HG02763 (cell line): Measurements from ENCODE around the gene C10orf90.

Experiments used
- ATAC-seq: cut with Tn5 transposase; IDR thresholded peaks from one replicate; pipeline ENCODE4 v1.9.1; 2021; ENCODE audit warnings: mild to moderate bottlenecking, moderate library complexity; ENCODE audit not compliant: unreplicated experiment

The C10orf90 gene, protein sequence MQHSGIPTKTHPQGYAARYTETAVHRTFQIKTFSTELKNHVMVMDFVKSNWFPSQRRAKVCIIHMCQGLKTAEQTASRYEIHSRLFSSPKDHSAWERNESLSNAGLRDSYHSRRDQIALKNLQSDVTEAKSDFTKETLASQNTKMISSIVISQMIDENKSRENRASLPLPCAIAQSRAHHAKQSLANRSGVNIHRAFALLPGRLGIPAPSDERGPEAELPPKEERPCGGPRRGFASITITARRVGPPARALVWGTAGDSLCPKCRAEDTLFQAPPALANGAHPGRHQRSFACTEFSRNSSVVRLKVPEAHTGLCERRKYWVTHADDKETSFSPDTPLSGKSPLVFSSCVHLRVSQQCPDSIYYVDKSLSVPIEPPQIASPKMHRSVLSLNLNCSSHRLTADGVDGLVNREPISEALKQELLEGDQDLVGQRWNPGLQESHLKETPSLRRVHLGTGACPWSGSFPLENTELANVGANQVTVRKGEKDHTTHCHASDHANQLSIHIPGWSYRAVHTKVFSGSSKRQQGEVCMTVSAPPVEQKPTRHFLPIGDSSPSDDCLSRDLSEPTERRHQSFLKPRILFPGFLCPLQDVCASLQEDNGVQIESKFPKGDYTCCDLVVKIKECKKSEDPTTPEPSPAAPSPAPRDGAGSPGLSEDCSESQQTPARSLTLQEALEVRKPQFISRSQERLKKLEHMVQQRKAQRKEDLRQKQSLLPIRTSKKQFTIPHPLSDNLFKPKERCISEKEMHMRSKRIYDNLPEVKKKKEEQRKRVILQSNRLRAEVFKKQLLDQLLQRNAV

DNA sequence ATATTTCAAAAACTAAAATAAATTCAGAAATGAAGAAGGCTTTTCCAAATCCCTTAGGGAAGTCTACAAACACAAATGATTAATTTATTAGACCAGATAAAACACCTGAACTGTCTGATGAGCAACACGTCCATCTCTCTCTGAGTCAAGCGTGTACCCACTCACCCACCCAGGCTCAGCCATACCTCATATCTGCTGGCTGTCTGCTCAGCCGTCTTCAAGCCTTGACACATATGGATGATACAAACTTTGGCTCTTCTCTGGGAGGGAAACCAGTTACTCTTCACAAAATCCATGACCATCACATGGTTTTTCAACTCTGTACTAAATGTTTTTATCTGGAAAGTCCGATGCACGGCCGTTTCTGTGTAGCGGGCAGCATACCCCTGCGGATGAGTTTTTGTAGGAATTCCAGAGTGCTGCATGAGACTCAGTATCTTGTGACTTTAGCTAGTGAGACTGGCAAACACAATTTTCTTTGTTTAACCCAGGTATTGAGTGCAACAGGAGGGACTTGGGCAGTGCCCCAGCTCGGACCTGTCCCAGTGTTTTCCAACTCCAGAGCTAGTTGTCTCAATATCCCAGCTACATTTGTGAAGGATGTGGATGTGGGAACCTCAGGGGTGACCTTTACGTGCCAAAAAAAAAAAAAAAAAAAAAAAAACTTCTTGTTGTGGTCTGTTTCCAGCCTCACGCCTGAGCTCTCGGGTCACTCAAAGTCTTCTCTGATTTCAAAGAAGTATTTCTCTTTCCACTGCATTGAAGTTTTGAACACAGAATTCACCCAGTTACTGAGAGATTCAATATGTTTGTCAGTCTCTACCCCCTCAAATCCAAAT is at the start of gene C10orf90:
C10orf90 (minus strand) TSS at position 638 of the 839 bp plus-strand sequence; CDS start at position 425, 213 bp downstream.
- no peak for ATAC-seq

GRCh38 chr10:126716366-126716765 is 45.9 kb upstream of the C10orf90 start:
- ATAC-seq = no peak

GRCh38 chr10:126713594-126713993 is 43.1 kb upstream of the C10orf90 start:
- no peak for ATAC-seq

- ATAC-seq = no peak
Observed at GRCh38 chr10:126712681-126713080, 42.2 kb upstream of the C10orf90 start.

GRCh38 chr10:126705951-126706565 is 35.6 kb upstream of the C10orf90 start:
- no peak for ATAC-seq

DNA sequence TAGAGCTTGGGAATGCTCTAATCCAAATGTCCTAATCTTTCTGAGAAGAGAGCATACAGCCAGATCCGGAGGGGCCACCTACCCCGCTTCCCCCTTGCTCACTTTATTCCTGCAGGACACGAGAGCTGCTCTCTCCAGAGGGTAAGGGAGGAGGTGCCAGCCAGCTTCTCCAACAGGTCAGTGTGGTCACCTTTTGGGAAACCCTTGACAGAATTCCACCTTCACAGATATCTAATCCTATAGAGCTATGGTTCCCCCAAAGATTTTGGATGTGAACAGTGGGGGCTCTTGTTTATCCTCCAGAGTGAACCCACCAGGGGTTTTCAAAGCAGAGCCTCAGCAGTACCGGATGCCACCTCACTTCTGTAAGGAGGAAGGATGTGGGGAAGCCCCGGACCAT is 34.6 kb upstream of the C10orf90 start:
- ATAC-seq = no peak

GRCh38 chr10:126704649-126705048 is 34.2 kb upstream of the C10orf90 start:
- no peak for ATAC-seq

- no peak for ATAC-seq
Observed at GRCh38 chr10:126702181-126702580, 31.7 kb upstream of the C10orf90 start.

DNA sequence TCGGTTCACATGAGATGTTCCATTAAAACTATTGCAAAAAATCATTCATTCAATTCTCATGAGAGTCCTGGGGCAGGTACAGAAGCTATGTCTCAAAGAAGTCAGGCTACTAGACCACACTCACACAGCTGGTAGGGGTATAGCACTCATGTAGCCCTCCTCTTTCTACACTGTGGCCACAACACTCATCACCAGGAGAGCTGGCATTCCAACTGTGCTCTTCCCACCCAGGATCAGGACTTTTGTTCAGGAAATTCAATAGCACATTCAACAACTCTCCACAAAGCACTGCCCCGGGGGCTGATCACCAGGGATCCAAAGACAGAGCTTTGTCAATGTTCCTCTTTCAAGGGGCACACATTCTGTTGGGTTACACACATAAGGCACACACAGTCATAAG is 31.0 kb upstream of the C10orf90 start:
- ATAC-seq = no peak

DNA sequence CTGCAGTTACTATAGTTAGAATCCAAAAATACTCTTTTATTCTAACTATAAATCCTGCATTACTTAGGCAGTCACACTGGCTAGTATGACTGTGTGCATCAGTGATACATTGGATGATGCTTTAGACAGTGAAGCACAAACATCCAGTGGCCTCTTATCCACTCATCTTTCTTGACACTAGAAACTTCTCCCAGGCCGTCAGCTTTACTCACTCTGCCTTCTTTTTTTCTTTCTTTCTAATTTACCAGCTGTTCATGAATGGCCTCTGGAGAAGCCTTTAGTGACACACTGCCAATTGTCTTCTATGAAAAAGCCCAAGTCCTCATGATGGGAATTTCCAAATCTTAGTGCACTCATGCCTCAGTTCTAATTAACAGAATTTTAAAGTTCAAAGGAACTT is 26.2 kb upstream of the C10orf90 start:
- ATAC-seq = no peak

DNA sequence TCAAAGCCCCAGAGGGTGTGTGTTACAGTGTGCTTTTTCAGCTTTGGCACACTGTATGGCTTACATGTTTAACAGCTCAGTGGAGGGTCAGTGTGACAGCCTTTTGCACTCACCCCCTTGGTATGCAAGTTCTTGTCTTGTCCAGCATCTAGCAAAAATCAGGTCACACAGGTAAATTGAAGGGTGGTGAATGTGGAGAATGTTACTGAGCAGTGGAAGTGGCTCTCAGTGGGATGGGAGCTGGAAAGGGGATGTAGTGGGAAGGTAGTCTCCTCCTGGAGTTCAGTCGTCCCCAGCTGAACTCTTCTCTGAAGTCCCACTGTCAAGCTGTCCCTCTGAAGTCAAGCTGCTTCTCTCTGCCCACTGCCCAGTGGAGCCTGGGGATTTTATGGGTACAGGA is 21.0 kb upstream of the C10orf90 start:
- no peak for ATAC-seq

DNA sequence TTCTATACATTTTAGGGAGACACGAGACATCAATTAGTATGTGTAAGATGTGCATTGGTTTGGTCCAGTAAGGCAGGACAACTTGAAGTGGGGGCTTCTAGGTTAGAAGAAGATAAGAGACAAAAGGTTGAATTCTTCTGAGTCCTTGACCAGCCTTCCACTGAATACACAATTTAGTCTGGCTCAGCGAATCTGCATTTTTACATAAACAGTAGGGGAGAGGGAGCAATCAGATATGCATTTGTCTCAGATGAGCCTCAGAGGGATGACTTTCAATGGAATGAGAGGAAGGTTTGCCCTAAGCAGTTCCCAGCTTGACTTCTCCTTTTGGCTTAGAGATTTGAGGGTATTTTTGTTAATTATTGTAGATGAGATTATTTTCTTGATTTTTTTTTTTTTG is 20.0 kb upstream of the C10orf90 start:
- ATAC-seq = no peak

DNA sequence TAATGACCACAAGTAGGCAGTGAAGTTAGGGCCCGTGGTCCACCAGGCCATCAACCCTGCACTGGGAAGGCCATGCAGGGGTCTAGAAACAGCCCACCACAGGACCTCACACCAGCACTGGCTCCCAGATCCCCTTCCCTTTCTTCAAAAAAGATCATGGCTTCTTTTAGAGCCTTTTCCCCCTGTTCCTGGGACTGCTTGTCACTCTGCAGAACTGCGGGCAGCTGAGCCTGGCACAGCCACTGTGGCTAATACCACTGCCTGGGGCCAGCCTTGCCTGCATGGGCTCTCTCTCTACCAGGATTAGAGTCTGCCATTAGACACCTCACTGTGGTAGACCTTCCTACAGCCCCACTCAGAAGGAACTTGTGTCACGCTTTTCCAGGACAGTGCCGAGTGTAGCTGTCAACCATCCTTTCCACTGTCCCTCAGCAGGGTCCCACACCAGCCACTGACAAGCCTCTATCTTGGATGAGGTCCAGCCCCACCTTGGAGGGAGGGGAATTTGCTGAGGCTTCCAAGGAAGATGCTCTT is 19.0 kb upstream of the C10orf90 start:
- ATAC-seq = no peak

DNA sequence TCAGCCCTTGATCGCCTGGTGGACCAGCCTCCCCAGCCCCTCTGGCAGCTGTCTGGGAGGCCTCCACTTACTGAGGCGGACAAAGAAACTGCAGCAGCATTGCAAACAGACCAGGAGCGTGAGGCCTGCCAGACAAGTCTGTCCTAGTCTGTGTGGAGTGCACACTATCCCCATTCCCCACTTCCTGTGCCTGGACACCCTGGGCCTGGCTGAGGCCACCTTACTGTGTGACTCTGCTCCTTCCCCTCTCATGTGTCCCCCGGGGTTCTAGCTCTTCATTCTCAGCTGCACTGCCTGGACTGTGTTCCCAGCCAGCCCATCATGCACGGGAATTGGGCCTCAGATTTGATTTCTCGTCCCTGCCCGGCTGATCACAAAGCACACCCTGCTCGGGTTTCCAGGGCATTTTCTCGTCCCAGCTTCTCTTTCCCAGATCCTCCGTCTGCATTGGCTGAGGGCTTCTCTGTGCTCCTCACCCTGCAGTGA is 16.7 kb upstream of the C10orf90 start:
- ATAC-seq = no peak

GRCh38 chr10:126686719-126687118 is 16.2 kb upstream of the C10orf90 start:
- no peak for ATAC-seq

- no peak for ATAC-seq
Observed at GRCh38 chr10:126686268-126686667, 15.8 kb upstream of the C10orf90 start.

DNA sequence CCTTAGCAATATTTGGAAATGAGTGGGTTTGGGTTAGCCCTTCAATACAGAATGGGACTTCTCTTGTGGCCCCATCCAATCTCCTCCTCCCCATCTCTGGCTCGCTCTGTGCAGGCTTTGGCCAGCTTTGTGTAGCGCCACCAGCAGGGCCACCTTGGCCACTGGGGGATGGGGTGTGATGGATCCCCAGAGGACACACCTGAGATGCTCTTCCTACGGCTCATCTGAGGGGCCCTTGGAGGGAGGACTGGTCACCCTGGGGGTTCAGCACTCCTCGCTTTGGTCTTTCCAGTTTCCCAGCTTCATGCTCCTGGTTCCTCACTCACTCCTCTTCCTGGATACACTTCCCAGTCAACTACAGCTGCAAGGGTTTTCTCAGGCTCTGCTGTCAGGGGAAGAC is 15.3 kb upstream of the C10orf90 start:
- ATAC-seq = no peak

- ATAC-seq = no peak
Observed at GRCh38 chr10:126684171-126684745, 13.8 kb upstream of the C10orf90 start.

GRCh38 chr10:126683466-126683865 is 13.0 kb upstream of the C10orf90 start:
- no peak for ATAC-seq
